B cell (primary cell): ENCODE results near the gene RASL11A. TPM values are rescaled to one million over a fixed set of nuclear protein-coding genes. Genes with fewer than 3 reads are reported as not detected.

Experiments used
- ATAC-seq: fragments of 200-7000 bp; cut with Tn5 transposase; one replicate; pipeline ENCODE4 v1.10.0; 2021; ENCODE audit warnings: low read depth, mild to moderate bottlenecking, moderate number of reproducible peaks, moderate library complexity
- CTCF ChIA-PET: fragments of 350-600 bp; sonication (Branson Sonifier 250); formaldehyde crosslinking; loops from one replicate; lab custom pipeline; 2021; ENCODE audit warnings: antibody characterized with exemption, inconsistent platforms; lab: Charles Lee
- POLR2A ChIA-PET: fragments of 350-600 bp; sonication (Branson Sonifier 250); formaldehyde crosslinking; loops from one replicate; lab custom pipeline; 2021; ENCODE audit warnings: antibody characterized with exemption; lab: Charles Lee
- DNase-seq: peaks from one replicate; pipeline ENCODE4 v3.0.0; 2013
- H2AFZ ChIP-seq: 2 replicates; pipeline ENCODE4 v1.6.1; 2012; ENCODE audit warnings: mild to moderate bottlenecking, low read depth, low read length; ENCODE audit not compliant: insufficient read depth, poor library complexity, severe bottlenecking
- H3K27ac ChIP-seq, 2 donors: 1 replicate in 1 of 2; 2 replicates in 1 of 2; pipeline ENCODE4 v1.5.1; 2012 to 2013; ENCODE audit warnings: low read length in 2 of 2, mild to moderate bottlenecking in 2 of 2, moderate library complexity in 1 of 2
- H3K27me3 ChIP-seq, 4 experiments: fragments of 200-600 bp in 1 of 4; sonication (generic) in 1 of 4; replicated peaks in 1 of 4; 1 replicate in 2 of 4; 2 replicates in 2 of 4; pipeline versions ENCODE4 v1.6.1 to v1.7.0; 2013 to 2016; ENCODE audit warnings: low read length in 3 of 4, mild to moderate bottlenecking in 2 of 4, mixed read lengths in 1 of 4, moderate library complexity in 1 of 4; ENCODE audit not compliant: insufficient read depth in 4 of 4, control insufficient read depth in 3 of 4; ENCODE audit errors: control extremely low read depth in 1 of 4
- H3K36me3 ChIP-seq, 2 experiments: replicated peaks in 1 of 2; 1 replicate in 1 of 2; 2 replicates in 1 of 2; pipeline versions ENCODE4 v1.6.1 to v1.7.1; 2013; ENCODE audit warnings: low read length in 1 of 2; ENCODE audit not compliant: insufficient read depth in 2 of 2, control insufficient read depth in 1 of 2; ENCODE audit errors: control extremely low read depth in 1 of 2, extremely low read depth in 1 of 2
- H3K4me1 ChIP-seq, 2 donors: fragments of 200-600 bp in 1 of 2; sonication (generic) in 1 of 2; 1 replicate in 1 of 2; 2 replicates in 1 of 2; pipeline versions ENCODE4 v1.5.1 to v1.6.1; 2013 to 2017; ENCODE audit warnings: low read length in 2 of 2; ENCODE audit not compliant: control insufficient read depth in 2 of 2, insufficient read depth in 2 of 2
- H3K4me2 ChIP-seq: replicated peaks from 2 replicates; pipeline ENCODE3; 2012; ENCODE audit warnings: mild to moderate bottlenecking, low read depth, low read length; ENCODE audit not compliant: poor library complexity, severe bottlenecking
- H3K4me3 ChIP-seq, 5 experiments: fragments of 200-600 bp in 1 of 5; sonication (generic) in 1 of 5; 1 replicate in 3 of 5; 2 replicates in 2 of 5; pipeline versions ENCODE4 v1.5.1 to v1.7.0; 2011 to 2016; ENCODE audit warnings: low read length in 4 of 5, mild to moderate bottlenecking in 4 of 5, low read depth in 2 of 5, control low read depth in 1 of 5, moderate library complexity in 1 of 5; ENCODE audit not compliant: insufficient read depth in 1 of 5; ENCODE audit errors: control extremely low read depth in 1 of 5, extremely low read depth in 1 of 5
- H3K79me2 ChIP-seq: fragments of 200-600 bp; sonication (generic); one replicate; pipeline ENCODE4 v1.6.0; 2016; ENCODE audit warnings: low read length; ENCODE audit not compliant: control insufficient read depth, insufficient read depth
- H3K9ac ChIP-seq: fragments of 200-600 bp; sonication (generic); 2 replicates; pipeline ENCODE4 v1.6.1; 2017; ENCODE audit warnings: mild to moderate bottlenecking, low read length, moderate library complexity
- H3K9me3 ChIP-seq, 3 donors: one replicate each; pipeline versions ENCODE4 v1.6.1 to v1.7.1; 2013; ENCODE audit warnings: low read length in 2 of 3; ENCODE audit not compliant: control insufficient read depth in 2 of 3, insufficient read depth in 1 of 3; ENCODE audit errors: control extremely low read depth in 1 of 3
- H4K20me1 ChIP-seq: 2 replicates; pipeline ENCODE4 v1.6.0; 2012; ENCODE audit warnings: mild to moderate bottlenecking, low read length; ENCODE audit not compliant: insufficient read depth, control insufficient read depth, poor library complexity, severe bottlenecking
- H3K27ac Mint-ChIP-seq: one replicate; pipeline ENCODE4 v1.8.0; 2021; ENCODE audit warnings: mixed read lengths
- H3K27me3 Mint-ChIP-seq: one replicate; pipeline ENCODE4 v1.8.0; 2021; ENCODE audit warnings: mixed read lengths
- H3K4me1 Mint-ChIP-seq: one replicate; pipeline ENCODE4 v1.8.0; 2021; ENCODE audit warnings: mixed read lengths
- H3K4me3 Mint-ChIP-seq: one replicate; pipeline ENCODE4 v1.8.0; 2021; ENCODE audit warnings: mixed read lengths
- H3K9me3 Mint-ChIP-seq: one replicate; pipeline ENCODE4 v1.8.0; 2022; ENCODE audit warnings: mixed read lengths; ENCODE audit not compliant: insufficient read depth
- CTCF ChIP-seq: fragments of 200-600 bp; IDR thresholded peaks from one replicate; pipeline ENCODE4 v1.8.0; 2022; ENCODE audit warnings: antibody characterized with exemption, mild to moderate bottlenecking
- EZH2 ChIP-seq: IDR thresholded peaks from 2 replicates; pipeline ENCODE4 v1.6.1; 2012; ENCODE audit warnings: borderline replicate concordance, low read depth, mild to moderate bottlenecking, moderate library complexity, low read length; ENCODE audit not compliant: insufficient read depth, poor library complexity, severe bottlenecking
- WGBS: methylation state at CpG from one replicate; pipeline ENCODE4 v1.1.5; 2013; ENCODE audit warnings: missing lambda C conversion rate; ENCODE audit not compliant: insufficient coverage; 5-methylcytosine and 5-hydroxymethylcytosine counted together
- intact Hi-C: fragments of 100-400 bp; cut with micrococcal nuclease; formaldehyde crosslinking; loops from one replicate; pipeline ENCODE4 v1.10.0; 2022
- polyA plus RNA-seq: library from polyadenylated mRNA; depleted of rRNA; stranded (reverse); fragments of >200 nt; gene quantifications from 2 replicates; pipeline ENCODE4 v1.2.3, GENCODE V29; 2012
- total RNA-seq, 2 donors: library from RNA; stranded (reverse); fragments of 120-200 nt in 1 of 2; gene quantifications; 1 replicate in 1 of 2; 2 replicates in 1 of 2; pipeline versions ENCODE4 v1.2.3 to v1.2.4, GENCODE V29; 2013 to 2022

Gene RASL11A
- total and polyA plus RNA-seq, 2 donors (not counting 1 experiment from before 2014, with no cell fraction given): 0.89 to 4.8 TPM

- Histone ChIP-seq H3K9ac (no peak overlapping the region), H3K4me3 (no peak overlapping the region), H3K36me3 (no peaks in the 10 kb centered on the region), H3K27me3 (peaks cover 0 to 5% (median 2%) of the 10 kb centered on the region in 4 experiments), H4K20me1 (no peaks in the 10 kb centered on the region), H3K4me2 (no peak overlapping the region), H3K27ac (no peak overlapping the region), H3K9me3 (no peaks in the 10 kb centered on the region), H3K79me2 (peaks cover 5% of the 10 kb centered on the region), H3K4me1 (peaks cover 6 to 12% of the 10 kb centered on the region in 2 donors), H2AFZ (no peak overlapping the region)
- H3K27ac Mint-ChIP-seq: no peak overlapping the region
- ATAC-seq (no peak), DNase-seq (no peak)
- ChIA-PET POLR2A (interaction anchor here (0.6 kb wide), 1 partner anchor 10 kb away, joined by 3 read pairs; no protein-coding TSS in a partner anchor), CTCF (interaction anchor here (0.6 kb wide), 1 partner anchor 214 kb away, joined by 3 read pairs; no protein-coding TSS in a partner anchor)
- TF ChIP-seq CTCF: no peak
- no peak for TF ChIP-seq EZH2
- H3K9me3 Mint-ChIP-seq: no peaks in the 10 kb centered on the region
- intact Hi-C loops: loop anchor here (5.0 kb wide), 1 partner anchor 1443 kb away; the partner anchor contains the start of gene SLC46A3
- 92% methylated on average over 2 of the region's 4 CpGs for whole genome bisulfite sequencing
- peaks cover 15% of the 10 kb centered on the region for H3K4me1 Mint-ChIP-seq
- no peak overlapping the region for H3K4me3 Mint-ChIP-seq
- H3K27me3 Mint-ChIP-seq: peaks cover 10% of the 10 kb centered on the region
Measured at GRCh38 chr13:27273658-27274425, 3.2 kb downstream of the RASL11A start.

GRCh38 chr13:27274631-27275030, 4.0 kb downstream of the RASL11A start:
- WGBS: no CpG with 5 or more reads among the region's 1 CpG
- CTCF ChIA-PET: interaction anchor here (1.4 kb wide), 1 partner anchor 289 kb away, joined by 4 read pairs; no protein-coding TSS in a partner anchor

More at GRCh38 chr13:27274631-27275030, 4.0 kb downstream of the RASL11A start:
- no peak overlapping the region for H3K4me3 Mint-ChIP-seq
- peaks cover 13% of the 10 kb centered on the region for H3K4me1 Mint-ChIP-seq
- Histone ChIP-seq H2AFZ (no peak overlapping the region), H3K27ac (no peak overlapping the region), H3K4me1 (peaks cover 6 to 12% of the 10 kb centered on the region in 2 donors), H3K9ac (no peak overlapping the region), H4K20me1 (no peaks in the 10 kb centered on the region), H3K4me2 (no peak overlapping the region), H3K27me3 (peaks cover 0 to 5% (median 2%) of the 10 kb centered on the region in 4 experiments), H3K4me3 (no peak overlapping the region), H3K9me3 (no peaks in the 10 kb centered on the region), H3K36me3 (no peaks in the 10 kb centered on the region), H3K79me2 (peaks cover 5% of the 10 kb centered on the region)
- ATAC-seq (no peak), DNase-seq (no peak)
- POLR2A ChIA-PET: interaction anchor here (0.6 kb wide), 1 partner anchor 11 kb away, joined by 3 read pairs; no protein-coding TSS in a partner anchor
- H3K9me3 Mint-ChIP-seq: no peaks in the 10 kb centered on the region
- no peak overlapping the region for H3K27ac Mint-ChIP-seq
- TF ChIP-seq CTCF (no peak), EZH2 (no peak)
- peaks cover 10% of the 10 kb centered on the region for H3K27me3 Mint-ChIP-seq
- intact Hi-C loops: loop anchor here (5.0 kb wide), 1 partner anchor 1443 kb away; the partner anchor contains the start of gene SLC46A3
